ENCODE measurements around the gene ENDOV.
"Not testable (repeated sequence)": the region's sequence is repeated elsewhere in the genome, so short reads cannot be mapped to it uniquely, and the experiment has no call there.

Gene ENDOV

GRCh38 chr17:80388601-80389000 lies 26.4 kb upstream of the ENDOV start:
- DNase-seq (ENCODE audit: low read depth in 2 of 2), result no peak

- DNase-seq (ENCODE audit: low read depth in 2 of 2), result no peak
Measured at GRCh38 chr17:80389011-80389995, 25.7 kb upstream of the ENDOV start.

DNA sequence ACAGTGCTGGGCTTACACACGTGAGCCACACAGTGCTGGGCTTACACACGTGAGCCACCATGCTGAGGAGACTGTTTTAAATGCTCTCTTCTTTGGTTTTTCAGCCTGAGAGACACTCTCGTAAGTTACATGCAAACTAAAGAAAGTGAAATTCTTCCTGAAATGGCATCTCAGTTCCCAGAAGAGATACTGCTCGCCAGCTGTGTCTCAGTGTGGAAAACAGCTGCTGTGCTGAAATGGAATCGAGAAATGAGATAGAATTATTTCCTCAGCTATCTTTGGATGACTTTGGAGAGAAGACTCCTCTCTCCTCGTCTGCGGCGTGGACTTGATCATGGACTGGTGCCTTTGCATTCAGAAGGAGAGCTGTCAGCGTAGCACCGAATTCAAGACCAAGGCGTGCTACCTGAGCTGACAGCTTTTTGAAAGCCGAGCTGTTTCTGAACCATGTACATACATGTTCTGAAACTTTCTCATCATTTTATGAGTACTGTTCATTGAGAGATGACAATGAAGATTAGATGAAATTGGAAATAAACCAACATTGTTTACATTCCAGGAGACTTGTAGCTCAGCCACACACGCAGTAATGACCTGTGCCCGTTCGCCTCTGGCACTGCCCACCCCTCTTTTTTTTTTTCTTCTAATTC lies 21.6 kb upstream of the ENDOV start:
- no peak for DNase-seq (ENCODE audit: low read depth in 2 of 2)

- no peak for DNase-seq (ENCODE audit: low read depth in 2 of 2)
Measured at GRCh38 chr17:80393961-80394360, 21.0 kb upstream of the ENDOV start.

DNA sequence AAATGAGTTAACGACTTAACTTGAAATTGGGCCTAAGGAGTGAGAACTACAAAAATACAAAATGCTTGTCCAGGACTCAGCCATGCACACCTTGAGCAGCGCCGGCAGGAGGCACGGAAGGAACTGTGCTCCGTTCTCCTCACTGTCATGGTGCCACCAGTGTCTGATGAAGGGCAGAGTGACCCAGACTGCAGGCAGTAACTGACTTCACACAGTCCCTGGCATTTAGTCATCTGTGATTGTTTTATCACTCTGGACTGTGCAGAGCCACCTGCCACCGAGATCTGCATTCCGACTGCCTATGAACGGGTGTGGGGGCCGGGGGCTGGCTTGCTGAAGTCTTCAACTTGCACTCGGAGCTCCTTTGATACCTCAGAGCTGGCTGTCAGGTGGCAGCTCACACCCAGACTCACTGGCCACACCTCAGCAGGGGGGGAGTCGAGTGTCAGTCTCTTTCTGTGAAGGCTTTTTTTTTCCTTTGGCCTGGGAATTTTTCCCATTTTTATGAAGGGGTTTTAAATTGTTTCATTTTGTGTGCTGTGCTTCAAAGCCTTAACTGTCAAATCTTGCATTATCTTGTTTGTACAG lies 20.2 kb upstream of the ENDOV start:
- no peak for DNase-seq (ENCODE audit: low read depth in 2 of 2)

DNA sequence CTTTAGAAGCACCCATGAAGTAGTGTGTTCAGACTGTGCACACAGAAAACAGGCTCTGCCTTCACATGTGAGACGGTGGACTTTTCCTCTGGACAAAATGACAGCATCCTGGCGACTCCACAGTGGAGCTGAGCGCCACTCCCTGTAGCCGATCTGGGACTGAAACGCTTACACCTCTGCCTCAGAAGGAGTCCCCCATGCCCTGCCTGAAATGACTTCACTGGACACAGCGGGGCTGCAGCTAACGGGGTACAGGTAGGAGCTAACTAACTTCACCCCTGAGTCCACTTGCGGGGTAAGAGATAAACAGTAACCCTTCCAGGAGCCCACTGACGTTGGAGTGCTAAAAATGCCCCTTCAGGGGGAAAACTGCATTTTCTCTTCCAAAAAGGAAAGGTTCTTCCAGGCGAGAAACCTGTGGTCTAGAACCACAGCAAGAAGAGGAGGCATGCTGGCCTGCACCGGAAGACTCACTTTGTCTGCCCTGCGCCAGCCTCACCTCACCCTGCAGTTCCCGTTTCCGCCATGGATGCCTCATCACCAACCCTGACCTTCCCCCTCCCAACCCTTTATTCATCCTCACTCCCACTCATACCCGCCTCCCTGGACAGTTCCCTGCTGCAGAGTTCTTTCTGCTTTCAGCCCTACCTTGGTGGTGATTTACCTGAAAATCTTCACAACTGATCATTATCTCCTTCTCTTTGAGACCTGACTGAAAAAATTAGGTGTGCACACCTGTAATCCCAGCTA lies 19.4 kb upstream of the ENDOV start:
- DNase-seq (ENCODE audit: low read depth in 2 of 2), result no peak

GRCh38 chr17:80396157-80397033 lies 18.6 kb upstream of the ENDOV start:
- DNase-seq (ENCODE audit: low read depth in 2 of 2), result no peak

GRCh38 chr17:80397034-80397387 lies 18.0 kb upstream of the ENDOV start:
- no peak for DNase-seq (ENCODE audit: low read depth in 2 of 2)

GRCh38 chr17:80397686-80398085 lies 17.3 kb upstream of the ENDOV start:
- no peak for DNase-seq (ENCODE audit: low read depth in 2 of 2)

DNA sequence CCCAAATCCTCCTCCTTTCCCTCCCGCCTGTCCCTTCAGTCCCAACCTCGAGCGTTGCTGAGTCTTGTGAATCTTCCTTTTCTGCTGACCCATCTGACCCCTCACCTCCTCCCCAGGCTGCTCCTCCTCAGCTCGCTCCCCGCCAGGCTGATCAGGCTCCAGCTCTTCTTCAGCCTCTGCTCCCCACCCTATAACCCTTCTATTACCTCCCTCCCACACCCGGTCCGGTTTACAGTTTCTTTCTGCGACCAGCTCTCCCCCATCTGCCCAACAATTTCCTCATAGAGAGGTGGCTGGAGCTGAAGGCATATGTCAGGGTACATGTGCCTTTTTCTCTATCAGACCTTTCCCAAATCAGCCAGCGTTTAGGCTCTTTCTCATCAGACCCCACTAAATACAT lies 13.9 kb upstream of the ENDOV start:
- not testable (repeated sequence) for DNase-seq (ENCODE audit: low read depth in 2 of 2)

DNA sequence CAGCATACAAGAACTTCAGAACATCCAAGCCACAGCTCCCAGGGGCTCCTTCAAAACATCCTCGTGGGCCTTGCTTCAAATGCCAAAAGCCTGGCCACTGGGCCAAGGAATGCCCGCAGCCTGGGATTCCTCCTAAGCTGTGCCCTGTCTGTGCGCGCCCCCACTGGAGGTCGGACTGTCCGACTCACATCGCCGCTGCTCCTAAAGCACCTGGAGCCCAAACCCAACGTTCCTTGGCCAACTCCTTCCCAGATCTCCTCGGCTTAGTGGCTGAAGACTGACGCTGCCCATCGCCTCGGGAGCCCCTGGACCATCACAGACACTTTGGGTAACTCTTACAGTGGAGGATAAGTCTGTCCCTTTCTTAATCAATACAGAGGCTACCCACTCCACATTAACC lies 12.9 kb upstream of the ENDOV start:
- not testable (repeated sequence) for DNase-seq (ENCODE audit: low read depth in 2 of 2)

GRCh38 chr17:80402959-80403358 lies 12.0 kb upstream of the ENDOV start:
- no peak for DNase-seq (ENCODE audit: low read depth in 2 of 2)

DNA sequence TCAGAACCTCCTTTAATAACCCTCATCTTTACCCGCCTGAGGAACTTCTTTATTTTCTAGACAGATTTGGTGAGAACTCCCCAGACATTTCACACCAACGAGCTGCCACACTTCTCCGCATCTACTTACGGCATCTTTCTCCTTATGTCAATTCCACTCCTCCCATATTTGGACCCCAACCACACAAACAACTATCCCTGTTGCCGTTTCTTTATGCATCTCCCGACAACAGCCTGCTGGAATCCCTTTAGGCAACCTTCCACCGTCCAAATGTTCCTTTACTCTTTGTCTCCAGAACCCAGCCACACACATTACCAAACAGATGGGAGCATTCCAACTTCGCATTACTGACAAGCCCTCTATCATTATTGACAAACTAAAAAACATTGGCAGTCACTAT lies 8.8 kb upstream of the ENDOV start:
- DNase-seq (ENCODE audit: low read depth in 2 of 2), result no peak

DNA sequence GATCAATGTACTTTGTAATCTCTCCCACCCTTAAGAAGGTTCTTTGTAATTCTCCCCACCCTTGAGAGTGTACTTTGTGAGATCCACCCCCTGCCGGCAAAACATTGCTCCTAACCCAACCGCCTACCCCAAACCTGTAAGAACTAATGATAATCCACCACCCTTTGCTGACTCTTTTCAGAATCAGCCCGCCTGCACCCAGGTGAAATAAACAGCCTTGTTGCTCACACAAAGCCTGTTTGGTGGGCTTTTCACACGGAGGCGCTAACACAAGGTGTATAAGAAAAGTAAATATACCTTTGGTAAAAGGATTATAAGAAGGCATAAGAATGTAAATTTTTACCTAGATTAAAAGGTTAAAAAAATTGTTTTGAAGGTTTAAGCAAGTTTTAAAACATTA lies 7.0 kb upstream of the ENDOV start:
- DNase-seq (ENCODE audit: low read depth in 2 of 2), result not testable (repeated sequence)

GRCh38 chr17:80408872-80409271 lies 6.1 kb upstream of the ENDOV start:
- DNase-seq (ENCODE audit: low read depth in 2 of 2), result no peak

DNA sequence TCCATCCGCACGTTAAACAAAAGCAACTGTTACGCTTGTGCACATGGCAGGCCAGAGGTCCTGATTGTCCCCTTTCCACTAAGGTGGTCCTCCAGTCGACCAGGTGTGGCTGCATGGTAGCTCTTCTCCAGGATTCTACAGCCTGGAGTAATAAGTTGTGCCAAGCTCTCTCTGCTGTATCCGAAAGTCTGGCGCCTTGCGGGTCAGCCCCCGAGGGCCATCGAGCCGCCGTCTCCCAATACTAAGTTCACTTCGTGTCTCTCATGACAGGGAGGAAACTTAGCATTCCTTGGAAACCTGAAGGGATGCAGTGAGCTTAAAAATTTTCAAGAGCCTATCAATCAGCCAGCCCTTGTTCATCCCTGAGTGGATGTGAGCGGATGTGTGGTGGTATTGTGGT lies 5.3 kb upstream of the ENDOV start:
- DNase-seq (ENCODE audit: low read depth in 2 of 2), result no peak

- DNase-seq (ENCODE audit: low read depth in 2 of 2), result not testable (repeated sequence)
Measured at GRCh38 chr17:80410441-80411087, 4.4 kb upstream of the ENDOV start.

DNA sequence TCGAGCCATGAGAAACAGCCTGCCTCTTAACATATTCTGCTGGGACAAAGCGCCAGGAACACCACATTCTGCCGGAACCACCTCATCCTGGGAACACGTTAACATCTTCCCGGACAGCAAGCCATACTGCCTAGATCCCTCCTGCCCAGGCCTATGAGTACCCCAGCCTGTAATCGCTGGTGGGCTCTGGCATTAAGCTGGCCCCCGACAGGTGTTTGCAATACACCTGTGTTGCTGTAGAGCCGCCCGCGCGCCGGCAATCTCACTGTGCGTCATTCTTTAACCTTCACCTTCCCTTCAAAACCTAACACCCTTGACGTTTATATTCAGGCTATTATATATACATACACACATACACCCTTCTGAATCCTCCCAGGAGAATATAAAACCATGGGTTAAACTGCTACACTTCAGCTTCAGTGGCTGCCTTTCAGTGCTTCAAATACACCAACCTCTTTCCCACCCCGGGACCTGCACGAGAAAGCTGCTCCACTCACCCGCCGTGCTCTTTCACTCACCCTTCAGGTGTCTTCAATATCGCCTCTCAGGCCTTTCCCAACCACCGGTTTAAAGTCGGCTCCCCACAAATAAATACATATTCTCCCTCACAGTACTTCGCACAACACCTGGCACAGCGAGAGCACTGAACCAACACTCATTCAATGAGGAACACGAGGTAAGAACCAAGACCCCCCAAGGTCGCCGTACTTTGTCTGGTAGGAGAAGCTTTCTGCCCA lies 1.0 kb upstream of the ENDOV start:
- DNase-seq (ENCODE audit: low read depth in 2 of 2), result no peak

DNA sequence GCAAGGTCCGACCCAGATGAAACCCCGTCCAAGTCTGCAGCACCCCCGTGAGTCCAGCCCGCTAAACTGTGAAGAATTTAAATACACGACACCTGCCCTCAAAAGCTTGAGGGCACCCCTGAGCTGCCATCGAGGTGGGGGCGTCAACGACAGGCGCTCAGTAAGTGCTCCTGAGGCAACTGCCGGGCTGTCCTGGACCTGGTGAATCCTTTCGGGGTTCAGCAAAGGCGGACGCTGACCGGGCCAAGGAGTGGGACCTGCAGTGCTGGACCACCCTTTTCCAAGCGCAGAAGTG lies 512 bp upstream of the ENDOV start:
- no peak for DNase-seq (ENCODE audit: low read depth in 2 of 2)

DNA sequence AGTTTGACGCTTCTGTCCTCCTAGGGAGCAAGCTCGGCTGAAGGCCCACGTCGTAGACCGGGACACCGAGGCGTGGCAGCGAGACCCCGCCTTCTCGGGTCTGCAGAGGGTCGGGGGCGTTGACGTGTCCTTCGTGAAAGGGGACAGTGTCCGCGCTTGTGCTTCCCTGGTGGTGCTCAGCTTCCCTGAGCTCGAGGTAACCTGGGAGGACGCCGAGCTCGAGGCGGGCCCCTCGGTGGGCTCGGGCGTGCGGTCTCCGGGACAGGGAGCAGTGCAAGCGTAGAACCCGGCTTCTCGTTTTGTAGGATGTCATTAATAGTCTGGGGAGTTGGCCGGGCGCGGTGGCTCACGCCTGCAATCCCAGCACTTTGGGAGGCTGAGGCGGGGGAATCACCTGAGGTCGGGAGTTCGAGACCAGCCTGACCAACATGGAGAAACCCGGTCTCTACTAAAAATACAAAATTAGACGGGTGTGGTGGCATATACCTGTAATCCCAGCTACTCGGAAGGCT lies 715 bp downstream of the ENDOV start:
- DNase-seq (ENCODE audit: low read depth in 2 of 2), result no peak
